Skin epidermis (tissue), 12 donors: Measurements from ENCODE around the gene ABCG4.
A peak's percentile ranks its signal among the peaks of the same experiment; 100 is the strongest.
"Not testable (repeated sequence)": the region's sequence is repeated elsewhere in the genome, so short reads cannot be mapped to it uniquely, and the experiment has no call there.

Experiments
- H3K27ac ChIP-seq, 21 experiments: fragments of 200-600 bp; sonication (generic) in 11 of 21; one replicate each; pipeline ENCODE4 v1.5.0; 2020; ENCODE audit warnings: mild to moderate bottlenecking in 3 of 21, inconsistent platforms in 2 of 21, moderate library complexity in 2 of 21
- H3K4me3 ChIP-seq, 7 experiments: fragments of 200-600 bp; sonication (generic) in 2 of 7; one replicate each; pipeline ENCODE4 v1.5.0; 2020; ENCODE audit warnings: inconsistent platforms in 2 of 7, mild to moderate bottlenecking in 2 of 7, moderate library complexity in 1 of 7

The ABCG4 gene

DNA sequence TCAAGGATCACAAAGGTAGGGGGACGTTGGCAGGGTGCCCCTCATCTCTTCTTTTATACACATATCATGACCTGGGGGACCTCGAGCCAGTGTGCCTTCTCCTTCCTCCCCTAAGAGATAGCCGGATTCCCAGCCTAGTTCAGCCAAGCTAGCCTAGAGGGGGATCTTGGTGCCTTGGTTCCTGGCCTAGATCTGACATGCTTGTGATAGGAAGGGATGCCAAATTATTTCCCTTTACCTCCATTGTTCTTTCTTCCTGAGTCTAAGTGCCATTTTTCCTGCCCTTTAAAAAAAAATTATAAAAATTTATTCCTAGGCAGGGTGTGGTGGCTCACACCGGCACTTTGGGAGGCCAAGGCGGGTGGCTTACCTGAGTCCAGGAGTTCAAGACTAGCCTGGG is 34.5 kb upstream of the ABCG4 start:
- Histone ChIP-seq H3K4me3 (no peak overlapping the region), H3K27ac (peak overlapping the region in 5 of 21 experiments; percentile 7 to 80 (median 74))

DNA sequence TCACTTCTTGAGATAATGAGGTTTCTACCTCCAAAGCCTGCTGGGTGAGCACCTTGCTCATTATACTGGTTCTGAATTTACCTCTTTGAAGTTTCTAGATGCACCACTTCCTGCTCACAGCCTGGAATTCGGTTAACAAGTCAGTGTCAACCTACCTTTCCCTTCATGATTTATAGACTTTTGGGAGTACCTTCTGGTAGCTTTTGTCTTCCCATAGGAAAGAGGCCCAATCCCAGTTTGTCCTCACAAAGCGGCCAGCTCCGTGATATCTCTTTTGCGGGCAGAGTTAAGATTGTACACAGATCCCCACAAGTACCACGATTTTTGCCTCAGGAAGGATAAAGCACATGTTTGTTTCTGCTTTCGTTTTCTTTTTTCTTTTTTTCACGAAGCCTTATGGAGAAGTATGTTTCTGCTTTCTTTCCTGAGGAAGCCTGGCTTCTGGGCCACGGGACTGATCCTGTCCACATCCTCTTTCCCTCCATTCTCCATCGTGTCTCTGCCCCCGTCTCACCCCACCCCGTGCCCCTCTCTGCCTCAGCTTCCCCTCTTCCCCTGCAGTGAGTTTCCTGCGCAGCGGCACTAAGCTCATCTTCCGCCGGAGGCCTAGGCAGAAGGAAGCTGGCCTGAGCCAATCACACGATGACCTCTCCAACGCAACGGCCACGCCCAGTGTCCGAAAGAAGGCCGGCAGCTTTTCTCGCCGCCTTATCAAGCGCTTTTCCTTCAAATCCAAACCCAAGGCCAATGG is 33.2 kb upstream of the ABCG4 start:
- peak overlapping the region in 15 of 21 experiments; percentile 5 to 80 (median 64) for H3K27ac ChIP-seq

GRCh38 chr11:119116235-119116594 is 32.6 kb upstream of the ABCG4 start:
- peak overlapping the region in 15 of 21 experiments; percentile 5 to 80 (median 64) for H3K27ac ChIP-seq
- no peak overlapping the region for H3K4me3 ChIP-seq

More for the DNA sequence above, 33.2 kb upstream of the ABCG4 start:
- H3K4me3 ChIP-seq = peak overlapping the region in 1 of 7 experiments; percentile 3

DNA sequence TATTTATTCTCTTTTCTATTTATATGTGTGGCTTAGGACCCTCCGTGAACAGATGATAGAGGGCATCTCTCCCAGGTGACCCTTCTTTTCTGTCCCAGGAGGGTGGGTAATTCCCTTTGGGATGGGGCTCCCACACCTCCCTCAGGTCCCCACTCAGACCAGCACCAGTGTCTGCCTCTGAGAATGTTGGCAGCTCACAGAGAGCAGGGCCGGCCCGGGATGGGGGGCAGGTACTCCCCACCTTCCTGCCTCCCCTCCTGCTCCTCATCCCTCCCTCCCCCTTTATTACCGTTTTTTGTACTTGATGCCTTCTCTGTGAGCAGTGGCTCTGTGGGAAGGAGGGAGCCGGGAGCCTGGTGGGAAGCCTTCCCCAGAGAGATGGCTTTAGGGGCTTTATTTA is 32.3 kb upstream of the ABCG4 start:
- peak overlapping the region in 12 of 21 experiments; percentile 5 to 80 (median 64) for H3K27ac ChIP-seq
- H3K4me3 ChIP-seq = no peak overlapping the region

GRCh38 chr11:119117004-119117706 is 31.7 kb upstream of the ABCG4 start:
- peak overlapping the region in 2 of 21 experiments; percentile 78 to 80 for H3K27ac ChIP-seq

GRCh38 chr11:119118227-119118626 is 30.6 kb upstream of the ABCG4 start:
- Histone ChIP-seq H3K4me3 (no peak overlapping the region), H3K27ac (no peak overlapping the region)

More at GRCh38 chr11:119117004-119117706, 31.7 kb upstream of the ABCG4 start:
- no peak overlapping the region for H3K4me3 ChIP-seq

DNA sequence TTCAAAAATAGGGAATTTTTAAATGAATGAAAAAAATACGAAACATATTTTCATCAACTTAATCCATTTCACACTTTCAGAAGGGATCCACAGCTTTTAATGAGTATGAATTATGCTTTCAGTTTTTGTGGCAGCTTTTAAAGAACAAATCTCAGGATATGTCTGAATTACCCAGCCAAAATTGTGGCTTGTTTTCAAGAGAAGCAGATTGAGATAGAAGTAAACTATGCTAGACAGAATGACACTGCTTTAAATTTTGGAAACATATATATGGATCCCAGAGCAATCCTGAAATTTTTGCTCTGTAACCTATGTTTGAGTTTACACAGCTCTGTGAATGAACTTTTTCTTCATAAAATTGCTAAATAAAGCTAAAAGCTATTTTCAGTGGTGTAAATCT is 29.9 kb upstream of the ABCG4 start:
- no peak overlapping the region for H3K27ac ChIP-seq
- no peak overlapping the region for H3K4me3 ChIP-seq

- Histone ChIP-seq H3K4me3 (peak overlapping the region; percentile 70 to 91 (median 85)), H3K27ac (peak overlapping the region in 20 of 21 experiments; percentile 43 to 94 (median 82))
Observed at GRCh38 chr11:119120639-119121007, 28.2 kb upstream of the ABCG4 start.

- Histone ChIP-seq H3K4me3 (peak within 1 kb of the TSS; percentile 70 to 91 (median 85)), H3K27ac (peak within 1 kb of the TSS; percentile 49 to 94 (median 84))
Observed at GRCh38 chr11:119121008-119121810, 27.6 kb upstream of the ABCG4 start, which contains the start of gene HINFP. Gene HINFP (plus strand): TSS chr11:119121580. CDS start chr11:119126945, 5,365 bp downstream.

DNA sequence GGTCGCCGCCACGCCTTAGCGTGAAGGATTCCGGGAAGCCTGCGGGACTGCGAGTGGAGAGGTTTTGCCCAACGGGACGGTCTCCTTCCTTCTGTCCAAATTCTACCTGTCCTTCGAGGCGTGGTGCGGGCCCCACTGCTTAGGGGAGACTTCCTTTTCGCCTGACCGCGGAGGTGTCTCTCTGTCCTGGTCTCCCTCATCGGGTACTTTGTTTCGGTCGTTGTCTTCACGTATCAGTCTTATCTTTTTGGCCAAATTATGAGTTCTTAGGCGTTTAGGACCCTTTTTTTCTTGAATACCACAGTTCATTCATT is 27.1 kb upstream of the ABCG4 start:
- peak overlapping the region; percentile 70 to 91 (median 85) for H3K4me3 ChIP-seq
- H3K27ac ChIP-seq = peak overlapping the region; percentile 49 to 94 (median 83)

DNA sequence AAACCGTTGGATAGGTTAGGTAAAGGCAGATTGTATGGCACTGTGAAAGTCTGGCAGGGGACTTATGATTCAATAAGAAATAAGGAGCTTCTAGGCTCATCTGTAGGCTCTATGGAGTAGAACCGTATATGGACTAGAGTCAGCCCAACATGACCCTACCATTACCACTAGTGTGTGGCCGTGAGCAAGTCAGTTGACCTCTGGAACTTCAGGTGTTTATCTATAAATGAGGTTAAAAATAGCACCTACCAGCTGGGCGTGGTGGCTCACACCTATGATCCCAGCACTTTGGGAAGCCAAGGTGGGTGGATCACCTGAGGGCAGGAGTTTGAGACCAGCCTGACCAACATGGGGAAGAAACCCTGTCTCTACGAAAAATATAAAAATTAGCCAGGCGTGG is 23.0 kb upstream of the ABCG4 start:
- H3K4me3 ChIP-seq = no peak overlapping the region
- H3K27ac ChIP-seq = peak overlapping the region in 1 of 21 experiments; percentile 17

GRCh38 chr11:119126675-119127268 is 22.1 kb upstream of the ABCG4 start:
- Histone ChIP-seq H3K4me3 (no peak overlapping the region), H3K27ac (peak overlapping the region in 4 of 21 experiments; percentile 14 to 43 (median 30))

- Histone ChIP-seq H3K4me3 (no peak overlapping the region), H3K27ac (no peak overlapping the region)
Observed at GRCh38 chr11:119130662-119131061, 18.2 kb upstream of the ABCG4 start.

- Histone ChIP-seq H3K4me3 (no peak overlapping the region), H3K27ac (no peak overlapping the region)
Observed at GRCh38 chr11:119134389-119134978, 14.4 kb upstream of the ABCG4 start.

GRCh38 chr11:119139276-119139675 is 9.6 kb upstream of the ABCG4 start:
- not testable (repeated sequence) for H3K27ac ChIP-seq, H3K4me3 ChIP-seq

DNA sequence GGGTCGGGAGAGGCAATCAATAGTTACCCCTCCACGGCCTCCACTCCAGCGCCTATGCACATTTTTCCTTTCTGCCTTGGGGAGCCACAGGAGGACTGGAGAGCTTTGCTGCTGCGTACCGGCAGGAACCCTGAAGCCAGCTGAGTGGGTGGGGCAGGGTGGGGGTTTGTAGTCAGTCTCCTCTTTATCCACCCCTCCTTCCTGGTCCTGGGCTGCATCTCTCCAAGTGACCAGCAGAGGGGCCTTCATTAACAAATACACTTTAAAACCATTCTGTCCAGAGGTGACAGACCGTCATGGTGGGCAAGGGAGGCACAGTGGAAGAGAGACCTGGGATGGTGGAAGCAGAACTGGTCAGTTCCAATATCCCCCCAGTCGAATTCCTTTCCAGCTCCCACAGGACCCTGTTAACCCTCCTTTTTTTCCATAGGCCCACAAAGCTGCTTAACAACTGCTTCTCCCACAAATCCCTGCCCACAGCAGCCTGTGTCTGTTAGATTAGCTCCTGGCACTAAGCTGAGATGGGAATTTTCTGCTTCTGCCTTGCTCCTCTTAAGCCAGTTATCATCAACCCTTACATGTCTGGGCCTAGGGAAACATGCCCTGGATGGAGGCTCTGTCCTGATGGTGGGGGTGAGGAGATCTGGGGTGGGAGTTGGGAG is 3.9 kb upstream of the ABCG4 start:
- Histone ChIP-seq H3K27ac (no peak overlapping the region), H3K4me3 (no peak overlapping the region)

- Histone ChIP-seq H3K27ac (no peak overlapping the region), H3K4me3 (no peak overlapping the region)
Observed at GRCh38 chr11:119145551-119145950, 3.3 kb upstream of the ABCG4 start.

- Histone ChIP-seq H3K4me3 (no peak overlapping the region), H3K27ac (no peak overlapping the region)
Observed at GRCh38 chr11:119147604-119148333, 1.1 kb upstream of the ABCG4 start.
